ENCODE results near the gene BLOC1S5.
A peak's percentile ranks its signal among the peaks of the same experiment; 100 is the strongest.
"Not testable (repeated sequence)": the region's sequence is repeated elsewhere in the genome, so short reads cannot be mapped to it uniquely, and the experiment has no call there.

Gene BLOC1S5

GRCh38 chr6:8041913-8042583, 22.1 kb downstream of the BLOC1S5 start:
- no peak for DNase-seq

GRCh38 chr6:8034107-8034506, 30.1 kb downstream of the BLOC1S5 start:
- not testable (repeated sequence) for DNase-seq

- DNase-seq = no peak
Measured at GRCh38 chr6:8030920-8031319, 33.3 kb downstream of the BLOC1S5 start.

GRCh38 chr6:8029243-8029870, 34.8 kb downstream of the BLOC1S5 start:
- DNase-seq = no peak

- no peak for DNase-seq
Measured at GRCh38 chr6:8027965-8028651, 36.1 kb downstream of the BLOC1S5 start.

GRCh38 chr6:8026800-8027199, 37.4 kb downstream of the BLOC1S5 start:
- DNase-seq = no peak

- DNase-seq = no peak
Measured at GRCh38 chr6:8025191-8025590, 39.0 kb downstream of the BLOC1S5 start.

GRCh38 chr6:8023638-8024037, 40.6 kb downstream of the BLOC1S5 start:
- DNase-seq = no peak

- no peak for DNase-seq
Measured at GRCh38 chr6:8020083-8020482, 44.1 kb downstream of the BLOC1S5 start.

- DNase-seq = no peak
Measured at GRCh38 chr6:8017705-8018104, 46.5 kb downstream of the BLOC1S5 start.

GRCh38 chr6:8017276-8017701, 46.9 kb downstream of the BLOC1S5 start:
- peak; percentile 31 for DNase-seq

- no peak for DNase-seq
Measured at GRCh38 chr6:8014947-8015346, 49.2 kb downstream of the BLOC1S5 start.

GRCh38 chr6:8013763-8014162, 50.4 kb downstream of the BLOC1S5 start:
- no peak for DNase-seq

GRCh38 chr6:8006208-8006607, 58.0 kb downstream of the BLOC1S5 start:
- peak; percentile 15 for DNase-seq

- no peak for DNase-seq
Measured at GRCh38 chr6:8005136-8005535, 59.1 kb downstream of the BLOC1S5 start.

- no peak for DNase-seq
Measured at GRCh38 chr6:8000636-8001035, 63.6 kb downstream of the BLOC1S5 start.

- DNase-seq = no peak
Measured at GRCh38 chr6:8000188-8000596, 64.0 kb downstream of the BLOC1S5 start.

GRCh38 chr6:7999201-7999600, 65.0 kb downstream of the BLOC1S5 start:
- DNase-seq = no peak

GRCh38 chr6:7998103-7998725, 66.0 kb downstream of the BLOC1S5 start:
- no peak for DNase-seq

GRCh38 chr6:7997286-7997685, 66.9 kb downstream of the BLOC1S5 start:
- no peak for DNase-seq

- DNase-seq = no peak
Measured at GRCh38 chr6:7996538-7997111, 67.6 kb downstream of the BLOC1S5 start.

- no peak for DNase-seq
Measured at GRCh38 chr6:7993952-7994351, 70.2 kb downstream of the BLOC1S5 start.

GRCh38 chr6:7993399-7993798, 70.8 kb downstream of the BLOC1S5 start:
- DNase-seq = no peak
